SU-DHL-6 (cell line): ENCODE data around the gene POLA2.

Experiments used
- H2AFZ ChIP-seq: fragments of 200-600 bp; sonication (generic); 2 replicates; pipeline ENCODE4 v1.6.1; 2014; ENCODE audit warnings: low read depth, mild to moderate bottlenecking, moderate library complexity, mixed read lengths, antibody characterized with exemption, low read length; ENCODE audit not compliant: severe bottlenecking
- H3F3A ChIP-seq: fragments of 200-600 bp; shearing (Covaris generic); 2 replicates; pipeline ENCODE4 v1.6.0; 2016; ENCODE audit warnings: antibody characterized with exemption, mild to moderate bottlenecking; ENCODE audit not compliant: insufficient read depth
- H3K27ac ChIP-seq: fragments of 200-600 bp; sonication (generic); 2 replicates; pipeline ENCODE4 v1.5.1; 2016; ENCODE audit warnings: low read depth, mild to moderate bottlenecking, low read length, moderate library complexity, mixed read lengths
- H3K27me3 ChIP-seq: fragments of 200-600 bp; sonication (generic), shearing (Covaris generic); 2 replicates; pipeline ENCODE4 v1.6.0; 2014; ENCODE audit warnings: mild to moderate bottlenecking, low read length
- H3K36me3 ChIP-seq: fragments of 200-600 bp; sonication (generic); 2 replicates; pipeline ENCODE4 v1.6.1; 2014; ENCODE audit warnings: mild to moderate bottlenecking, low read length, mixed read lengths
- H3K4me2 ChIP-seq: fragments of 300-600, 200-600 bp; shearing (Covaris generic), sonication (generic); 2 replicates; pipeline ENCODE4 v1.6.0; 2014; ENCODE audit warnings: low read length, low read depth, mild to moderate bottlenecking; ENCODE audit not compliant: poor library complexity, severe bottlenecking
- H3K4me3 ChIP-seq: fragments of 200-600 bp; sonication (generic); 2 replicates; pipeline ENCODE4 v1.5.1; 2014; ENCODE audit warnings: antibody characterized with exemption, low read length, mild to moderate bottlenecking, mixed read lengths; ENCODE audit not compliant: insufficient read depth, poor library complexity, severe bottlenecking
- H3K79me2 ChIP-seq: fragments of 200-600 bp; sonication (generic); 2 replicates; pipeline ENCODE4 v1.6.1; 2014; ENCODE audit warnings: mild to moderate bottlenecking, low read length, moderate library complexity; ENCODE audit not compliant: insufficient read depth
- H3K9ac ChIP-seq: fragments of 200-600 bp; sonication (generic); 2 replicates; pipeline ENCODE4 v1.7.0; 2014; ENCODE audit warnings: mild to moderate bottlenecking, low read length
- H3K9me2 ChIP-seq: fragments of 200-600 bp; sonication (generic); replicated peaks from 2 replicates; pipeline ENCODE4 v1.6.1; 2014; ENCODE audit warnings: low read length; ENCODE audit not compliant: insufficient read depth
- H3K9me3 ChIP-seq: fragments of 200-600 bp; sonication (generic); 2 replicates; pipeline ENCODE4 v1.6.1; 2014; ENCODE audit warnings: low read length, mixed read lengths; ENCODE audit not compliant: insufficient read depth
- H4K20me1 ChIP-seq: fragments of 200-600 bp; sonication (generic); 2 replicates; pipeline ENCODE4 v1.6.1; 2014; ENCODE audit warnings: low read depth, mild to moderate bottlenecking, antibody characterized with exemption, low read length, moderate library complexity, mixed read lengths
- EZH2phosphoT487 ChIP-seq: fragments of 200-600 bp; sonication (generic), shearing (Covaris generic); conservative IDR thresholded peaks from 2 replicates; pipeline ENCODE4 v1.6.1; 2018; ENCODE audit warnings: mild to moderate bottlenecking, antibody characterized with exemption, low read length, moderate library complexity, mixed read lengths
- TF ChIP-seq, protein P1 (sequence below): fragments of 200-600 bp; sonication (generic); IDR thresholded peaks from one replicate; pipeline ENCODE4 v1.5.1; 2017; ENCODE audit warnings: antibody characterized with exemption, mild to moderate bottlenecking, low read length, moderate library complexity; ENCODE audit not compliant: insufficient read depth, poor library complexity, severe bottlenecking

POLA2 gene

DNA sequence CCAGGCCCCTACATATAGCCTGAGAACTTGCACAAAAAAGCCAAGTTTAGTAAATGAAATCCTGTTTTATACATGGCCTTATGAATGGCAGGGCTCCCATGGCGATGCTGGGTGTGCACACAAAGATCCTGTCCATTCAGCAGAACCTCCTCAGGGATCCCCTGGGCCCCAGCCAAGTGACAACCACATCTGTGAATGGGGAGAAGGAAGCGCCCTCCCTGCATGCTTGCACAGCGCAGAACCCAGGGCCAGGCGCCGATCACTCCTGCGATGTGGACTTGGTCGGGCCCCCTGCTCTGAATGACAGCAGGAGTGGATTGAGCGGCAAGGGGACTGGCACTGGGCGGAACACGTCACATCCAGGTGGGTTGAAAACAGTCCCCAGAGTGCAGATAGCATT lies 48.5 kb downstream of the POLA2 start:
- Histone ChIP-seq H3K27ac (no peak overlapping the region), H3K4me2 (no peak overlapping the region), H3K79me2 (no peaks in the 10 kb centered on the region), H3K9me3 (no peaks in the 10 kb centered on the region), H3K9me2 (no peaks in the 10 kb centered on the region), H4K20me1 (no peaks in the 10 kb centered on the region), H3F3A (no peaks in the 10 kb centered on the region), H3K9ac (no peak overlapping the region), H2AFZ (no peak overlapping the region), H3K4me3 (no peak overlapping the region), H3K27me3 (no peaks in the 10 kb centered on the region), H3K36me3 (no peaks in the 10 kb centered on the region)
- TF ChIP-seq, protein P1, sequence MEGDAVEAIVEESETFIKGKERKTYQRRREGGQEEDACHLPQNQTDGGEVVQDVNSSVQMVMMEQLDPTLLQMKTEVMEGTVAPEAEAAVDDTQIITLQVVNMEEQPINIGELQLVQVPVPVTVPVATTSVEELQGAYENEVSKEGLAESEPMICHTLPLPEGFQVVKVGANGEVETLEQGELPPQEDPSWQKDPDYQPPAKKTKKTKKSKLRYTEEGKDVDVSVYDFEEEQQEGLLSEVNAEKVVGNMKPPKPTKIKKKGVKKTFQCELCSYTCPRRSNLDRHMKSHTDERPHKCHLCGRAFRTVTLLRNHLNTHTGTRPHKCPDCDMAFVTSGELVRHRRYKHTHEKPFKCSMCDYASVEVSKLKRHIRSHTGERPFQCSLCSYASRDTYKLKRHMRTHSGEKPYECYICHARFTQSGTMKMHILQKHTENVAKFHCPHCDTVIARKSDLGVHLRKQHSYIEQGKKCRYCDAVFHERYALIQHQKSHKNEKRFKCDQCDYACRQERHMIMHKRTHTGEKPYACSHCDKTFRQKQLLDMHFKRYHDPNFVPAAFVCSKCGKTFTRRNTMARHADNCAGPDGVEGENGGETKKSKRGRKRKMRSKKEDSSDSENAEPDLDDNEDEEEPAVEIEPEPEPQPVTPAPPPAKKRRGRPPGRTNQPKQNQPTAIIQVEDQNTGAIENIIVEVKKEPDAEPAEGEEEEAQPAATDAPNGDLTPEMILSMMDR = no peak
- TF ChIP-seq EZH2phosphoT487 = no peak

DNA sequence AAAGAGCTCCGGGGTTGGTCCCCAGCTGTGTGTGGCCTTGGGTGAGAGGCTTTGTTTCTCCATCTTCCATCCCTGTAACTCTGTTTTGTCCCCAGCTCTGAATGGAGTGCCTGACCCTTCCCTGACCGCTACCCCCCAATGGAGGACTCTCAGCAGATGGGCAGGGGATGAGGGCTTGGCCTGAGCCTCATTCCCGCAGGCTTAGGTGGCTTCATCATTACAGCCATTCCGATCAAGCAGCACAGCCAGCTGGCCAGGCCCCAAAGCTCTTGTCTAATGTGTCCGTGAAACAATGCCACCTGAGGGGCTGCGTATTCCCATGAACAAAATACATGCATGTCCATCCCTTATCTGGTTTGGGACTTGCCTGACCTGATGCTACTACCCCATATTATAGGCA lies 49.0 kb downstream of the POLA2 start:
- H3K4me3 ChIP-seq = no peak overlapping the region
- no peaks in the 10 kb centered on the region for H3K9me2 ChIP-seq
- no peaks in the 10 kb centered on the region for H3F3A ChIP-seq
- H3K27me3 ChIP-seq = no peaks in the 10 kb centered on the region
- H3K9me3 ChIP-seq = no peaks in the 10 kb centered on the region
- H3K36me3 ChIP-seq = no peaks in the 10 kb centered on the region
- H2AFZ ChIP-seq = no peak overlapping the region
- H3K9ac ChIP-seq = no peak overlapping the region
- H3K79me2 ChIP-seq = no peaks in the 10 kb centered on the region
- H3K4me2 ChIP-seq = no peak overlapping the region
- TF ChIP-seq, protein P1 = no peak
- TF ChIP-seq EZH2phosphoT487 = no peak
- H3K27ac ChIP-seq = no peak overlapping the region
- no peaks in the 10 kb centered on the region for H4K20me1 ChIP-seq

DNA sequence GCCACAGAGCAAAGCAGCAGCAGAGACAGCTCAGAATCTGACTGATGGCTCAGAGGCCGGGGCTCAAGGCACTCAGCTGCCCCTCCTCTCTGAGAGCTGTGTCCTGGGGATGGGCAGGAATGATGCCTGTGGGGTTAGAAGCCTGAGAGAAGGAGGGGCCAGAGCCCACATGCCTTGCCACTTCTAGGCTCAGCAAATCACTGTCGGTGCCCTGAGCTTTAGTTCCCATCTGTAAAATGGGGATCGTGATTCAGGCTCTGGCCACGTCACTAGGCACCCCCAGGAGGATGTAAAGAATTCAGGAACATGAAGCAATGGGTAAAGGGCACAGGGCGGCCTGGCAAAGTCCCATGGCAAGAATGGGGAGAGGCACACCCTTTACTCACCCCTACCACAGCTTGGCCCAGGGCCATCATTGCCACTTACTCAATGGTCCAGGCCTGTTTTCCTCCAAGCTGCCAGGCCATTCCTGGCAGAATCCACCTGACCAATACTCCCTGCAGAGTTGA lies 49.5 kb downstream of the POLA2 start:
- H3K27ac ChIP-seq = no peak overlapping the region
- no peaks in the 10 kb centered on the region for H3K27me3 ChIP-seq
- no peak for TF ChIP-seq EZH2phosphoT487
- no peak overlapping the region for H3K4me2 ChIP-seq
- H3K79me2 ChIP-seq = no peaks in the 10 kb centered on the region
- no peak overlapping the region for H3K9ac ChIP-seq
- no peaks in the 10 kb centered on the region for H4K20me1 ChIP-seq
- no peak overlapping the region for H2AFZ ChIP-seq
- H3K36me3 ChIP-seq = no peaks in the 10 kb centered on the region
- H3K9me3 ChIP-seq = no peaks in the 10 kb centered on the region
- no peaks in the 10 kb centered on the region for H3F3A ChIP-seq
- H3K4me3 ChIP-seq = no peak overlapping the region
- H3K9me2 ChIP-seq = no peaks in the 10 kb centered on the region

GRCh38 chr11:65314501-65315203 lies 52.9 kb downstream of the POLA2 start, which contains the start of gene CDC42EP2:
TSS of gene CDC42EP2 (plus strand) at chr11:65314866. CDS start at chr11:65320899, 6,033 bp downstream.
- no peak within 1 kb of the TSS for H3K27ac ChIP-seq
- peak within 1 kb of the TSS; percentile 72 for H2AFZ ChIP-seq
- no peaks in the 10 kb centered on the region for H3K79me2 ChIP-seq
- no peaks in the 10 kb centered on the region for H3K36me3 ChIP-seq
- H3K4me2 ChIP-seq = peak within 1 kb of the TSS; percentile 93
- H3K9me3 ChIP-seq = no peaks in the 10 kb centered on the region
- H3K4me3 ChIP-seq = peak within 1 kb of the TSS; percentile 56
- no peaks in the 10 kb centered on the region for H3K27me3 ChIP-seq
- H3K9ac ChIP-seq = peak within 1 kb of the TSS; percentile 69
- TF ChIP-seq, protein P1 = no peak
- TF ChIP-seq EZH2phosphoT487 = no peak
- H4K20me1 ChIP-seq = no peaks in the 10 kb centered on the region
- H3K9me2 ChIP-seq = no peaks in the 10 kb centered on the region
- 0 out of 2 replicates have a peak, but pooled peaks cover 4% of the 10 kb centered on the region for H3F3A ChIP-seq
